HG03108 (cell line): ENCODE measurements around the gene SLC7A10.

ENCODE experiments used
- ATAC-seq: cut with Tn5 transposase; IDR thresholded peaks from one replicate; pipeline ENCODE4 v1.9.1; 2021; ENCODE audit warnings: moderate library complexity; ENCODE audit not compliant: unreplicated experiment

The SLC7A10 gene

GRCh38 chr19:33255781-33256180 lies 30.1 kb upstream of the SLC7A10 start:
- no peak for ATAC-seq

- no peak for ATAC-seq
Measured at GRCh38 chr19:33254245-33254824, 28.7 kb upstream of the SLC7A10 start.

- no peak for ATAC-seq
Measured at GRCh38 chr19:33252971-33253370, 27.3 kb upstream of the SLC7A10 start.

GRCh38 chr19:33252418-33252962 lies 26.8 kb upstream of the SLC7A10 start:
- no peak for ATAC-seq

DNA sequence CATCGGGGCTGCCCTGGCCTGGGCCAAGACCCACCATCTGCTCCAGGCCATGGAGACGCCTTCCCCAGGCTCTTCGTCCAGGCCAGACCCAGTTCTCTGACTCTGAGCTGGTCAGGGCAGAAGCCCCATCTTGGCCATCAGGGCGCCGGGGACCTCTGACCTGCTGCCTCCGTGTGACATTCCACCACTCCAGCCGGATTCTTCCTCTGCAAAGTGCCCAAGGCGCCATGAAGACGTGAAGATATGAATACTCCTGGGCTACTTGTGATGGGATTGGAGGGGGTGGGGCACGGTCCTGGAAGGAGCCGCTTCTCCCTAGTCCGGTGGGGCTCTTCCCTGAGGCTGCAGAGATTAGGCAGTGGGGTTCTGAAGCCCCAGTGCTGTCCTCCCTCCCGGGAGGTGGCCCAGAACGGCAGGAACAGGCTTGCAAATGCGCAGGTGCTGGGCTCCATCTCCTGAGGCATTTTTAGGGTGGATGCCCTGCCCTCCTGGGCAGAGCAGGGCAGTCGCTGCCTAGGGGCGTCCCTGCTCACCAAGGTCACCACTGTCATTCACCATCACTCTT lies 26.0 kb upstream of the SLC7A10 start:
- no peak for ATAC-seq

DNA sequence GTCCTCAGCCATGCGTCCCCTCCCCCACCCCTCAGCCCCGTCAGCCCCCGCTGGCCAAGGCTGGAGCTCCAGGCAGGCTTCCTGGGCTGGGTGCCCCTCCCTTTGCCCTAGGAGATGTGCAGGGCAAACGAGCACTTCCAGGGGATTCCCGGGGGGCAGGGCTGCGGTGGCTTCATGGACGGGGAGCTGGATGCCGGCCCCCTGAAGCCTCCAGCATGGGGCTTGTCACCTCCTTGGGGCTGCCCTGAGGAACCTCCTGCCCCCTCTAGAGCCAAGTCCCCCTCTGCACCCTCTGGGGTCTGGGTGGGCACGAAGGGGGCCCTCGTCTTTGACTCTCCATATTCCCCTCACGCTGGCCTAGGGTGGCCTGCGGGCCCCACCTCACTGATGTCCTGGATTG lies 25.4 kb upstream of the SLC7A10 start:
- ATAC-seq = no peak

DNA sequence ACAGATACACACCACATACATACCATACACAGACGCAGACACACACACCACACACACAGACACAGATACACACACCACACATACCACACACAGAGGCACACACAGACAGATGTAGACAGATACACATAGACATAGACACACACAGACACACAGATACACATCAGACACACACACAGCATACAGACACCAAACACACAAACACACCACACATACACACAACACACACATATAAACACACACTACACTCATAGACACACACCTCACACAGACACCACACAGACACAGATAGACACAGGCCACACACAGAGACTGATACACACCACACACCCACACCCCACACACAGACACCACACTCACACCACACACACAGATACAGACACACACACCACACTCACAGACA lies 24.9 kb upstream of the SLC7A10 start:
- ATAC-seq = no peak

DNA sequence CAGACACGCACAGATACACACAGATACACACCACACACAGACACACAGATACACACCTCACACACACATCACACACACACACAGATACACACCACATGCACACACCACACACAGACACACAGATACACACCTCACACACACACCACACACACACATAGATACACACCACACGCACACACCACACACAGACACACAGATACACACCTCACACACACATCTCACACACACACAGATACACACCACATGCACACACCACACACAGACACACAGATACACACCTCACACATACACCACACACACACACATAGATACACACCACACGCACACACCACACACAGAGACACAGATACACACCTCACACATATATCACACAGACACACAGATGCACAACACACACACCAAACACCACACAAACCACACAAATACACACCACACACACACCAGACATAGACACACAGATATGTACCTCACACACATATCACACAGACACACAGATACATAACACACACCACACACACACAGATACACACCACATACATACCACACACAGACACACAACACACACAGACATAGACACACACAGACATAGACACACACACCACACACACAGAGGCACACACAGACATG lies 24.2 kb upstream of the SLC7A10 start:
- ATAC-seq = no peak

DNA sequence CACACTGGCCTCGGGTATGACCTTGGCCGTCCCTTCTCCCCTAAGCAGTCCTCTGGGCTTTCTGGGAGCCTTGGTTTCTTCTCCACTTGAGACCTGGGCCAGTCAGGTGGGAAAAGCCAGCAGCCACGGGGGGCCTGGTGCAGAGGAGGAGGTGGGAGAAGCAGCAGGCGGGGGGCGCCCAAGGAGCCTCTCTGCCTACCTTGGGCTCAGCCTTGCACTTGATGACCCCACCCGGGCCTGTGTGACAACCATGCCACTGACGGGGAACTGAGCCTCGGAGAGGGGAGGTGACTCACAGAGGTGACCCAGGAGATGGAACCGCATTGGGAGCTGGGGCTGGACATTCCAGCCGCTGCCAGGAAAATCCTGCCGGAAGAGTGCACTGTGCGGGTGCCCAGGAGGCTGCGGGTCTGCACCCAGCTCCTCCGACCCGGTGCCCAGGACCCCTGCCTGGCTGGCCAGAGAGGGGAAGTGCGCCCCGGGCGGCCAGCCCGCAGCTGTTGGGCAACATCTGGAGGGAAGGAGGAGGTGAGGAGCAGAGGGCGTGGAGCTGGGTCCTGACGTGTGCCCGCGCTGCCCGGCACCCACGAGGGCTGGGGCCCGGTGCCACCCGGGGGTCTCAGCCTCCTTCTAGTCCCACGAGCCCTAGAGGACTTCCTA lies 23.4 kb upstream of the SLC7A10 start:
- ATAC-seq = no peak

DNA sequence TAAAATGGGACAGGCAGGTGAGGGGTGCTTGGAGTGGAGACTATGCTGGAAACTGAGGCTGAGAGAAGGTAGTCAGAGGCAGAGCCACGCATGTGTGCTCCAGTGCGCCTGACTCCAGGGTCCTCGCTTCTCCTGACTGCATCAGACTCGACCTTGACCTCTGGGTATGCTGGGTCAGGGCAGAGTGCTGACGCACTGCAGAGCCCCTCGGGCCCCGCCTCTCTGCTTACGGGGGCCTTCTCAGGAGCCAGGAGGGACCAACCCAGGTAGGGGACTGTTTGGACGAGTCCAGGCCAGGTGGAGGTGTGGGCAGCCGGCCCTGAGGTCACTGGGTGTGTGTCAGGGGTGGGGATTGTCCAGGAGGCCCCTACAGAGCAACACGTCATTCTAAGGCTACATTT lies 22.9 kb upstream of the SLC7A10 start:
- no peak for ATAC-seq

GRCh38 chr19:33248104-33248503 lies 22.5 kb upstream of the SLC7A10 start:
- ATAC-seq = no peak

DNA sequence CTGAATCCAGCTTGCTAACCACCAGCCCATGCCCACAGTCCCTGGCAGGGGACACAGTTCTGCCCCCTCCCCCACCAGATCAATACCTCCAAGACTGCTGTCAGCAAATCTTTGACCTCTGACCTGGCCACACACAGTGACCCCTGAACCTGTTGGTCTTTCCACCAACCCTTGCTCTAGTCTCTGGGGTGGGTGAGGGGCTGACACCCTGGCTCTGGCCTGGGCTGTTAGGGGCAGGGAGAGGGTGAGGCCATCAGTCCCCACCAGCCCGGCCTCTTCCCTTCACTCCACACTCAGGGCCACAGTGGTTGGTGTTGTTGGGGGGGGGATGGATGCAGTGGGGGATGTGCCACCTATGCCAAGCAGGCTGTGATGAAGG lies 21.8 kb upstream of the SLC7A10 start:
- no peak for ATAC-seq

DNA sequence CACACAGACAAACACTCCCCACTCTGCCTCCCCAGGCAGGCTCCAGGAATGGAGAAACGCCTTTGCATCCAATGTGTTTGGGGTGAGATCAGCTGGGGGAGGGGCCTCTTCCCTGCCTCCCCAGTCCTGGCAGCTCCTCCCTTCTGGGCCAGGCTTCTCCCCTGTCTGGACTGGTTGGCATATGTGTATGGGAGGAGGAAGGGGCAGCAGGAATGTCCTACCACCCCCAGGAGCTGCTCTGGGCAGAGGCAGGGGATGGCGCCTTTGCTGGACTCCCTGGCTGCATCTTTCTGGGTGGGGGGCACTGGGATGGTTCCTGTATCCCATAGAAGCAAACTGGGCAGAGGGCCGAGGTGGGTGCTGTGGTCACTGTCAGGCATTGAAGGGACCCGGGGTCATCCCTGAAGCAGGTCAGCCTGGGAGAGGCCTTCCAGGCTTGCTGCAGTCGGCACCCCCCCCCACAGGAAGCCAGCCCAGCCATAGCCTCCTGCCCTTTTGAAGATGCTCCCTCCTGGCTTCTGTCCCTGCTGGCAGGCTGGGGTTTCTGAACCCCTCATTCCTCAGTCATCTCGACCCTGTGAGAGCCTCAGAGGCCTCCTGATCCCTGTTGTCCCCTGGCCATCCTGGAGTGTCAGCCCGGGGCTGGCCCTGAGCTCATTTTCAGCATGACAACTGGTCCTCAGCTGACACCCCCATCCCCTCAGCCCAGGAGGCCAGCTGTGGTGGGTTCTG lies 21.2 kb upstream of the SLC7A10 start:
- no peak for ATAC-seq

DNA sequence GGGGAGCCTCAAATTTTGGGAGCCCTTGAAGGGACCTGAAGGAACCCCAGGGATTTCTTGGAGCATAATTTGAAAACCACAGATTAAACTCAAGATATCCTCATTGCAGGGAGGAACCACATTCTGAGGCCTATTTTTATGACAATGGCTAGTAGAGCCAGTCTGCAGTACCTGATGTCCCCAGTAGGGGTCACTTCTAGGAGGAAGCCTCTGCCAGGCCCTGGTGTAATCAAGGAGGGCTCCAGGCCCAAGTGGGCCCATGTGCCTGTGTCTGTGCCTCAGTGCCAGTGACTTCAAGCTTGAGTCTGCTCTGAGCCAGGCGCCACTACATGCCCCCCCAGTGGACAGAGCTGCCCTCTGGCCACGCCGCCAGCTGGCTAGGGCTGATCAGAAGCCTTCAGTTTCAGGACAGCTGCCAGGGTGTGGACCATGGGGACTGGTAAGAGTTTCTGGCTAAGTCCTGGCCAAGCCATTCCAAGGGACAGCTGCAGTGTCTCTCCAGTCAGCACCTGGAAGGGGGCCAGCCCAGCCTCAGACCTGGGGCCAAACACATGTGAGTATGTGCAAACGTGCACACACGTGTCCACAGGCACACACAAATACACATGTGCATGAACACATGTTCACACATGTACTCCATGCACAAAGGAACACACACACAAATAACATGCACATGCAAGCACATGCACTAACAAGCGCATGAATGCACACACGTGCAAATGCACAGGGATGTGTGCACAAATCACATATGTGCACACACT lies 20.5 kb upstream of the SLC7A10 start:
- no peak for ATAC-seq

DNA sequence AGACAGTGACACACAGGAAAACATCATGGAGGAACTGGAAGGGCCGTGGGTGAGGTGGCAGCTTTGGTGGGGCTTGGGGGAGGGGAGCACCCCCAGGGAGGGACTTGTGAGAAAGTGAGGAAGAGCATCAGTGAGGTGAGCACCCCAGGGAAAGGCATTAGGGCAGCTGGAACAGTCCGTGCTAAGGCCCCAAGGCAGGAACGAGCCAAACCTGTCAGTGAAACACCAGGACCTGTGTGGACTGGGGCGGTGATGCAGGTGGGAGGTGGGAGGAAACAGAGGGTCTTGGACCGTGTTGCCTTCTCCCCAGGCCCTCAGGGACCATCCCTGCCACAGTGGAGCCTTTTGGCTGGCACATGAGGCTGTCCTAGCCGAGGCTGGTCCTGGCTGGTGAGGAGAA lies 17.3 kb upstream of the SLC7A10 start:
- no peak for ATAC-seq

DNA sequence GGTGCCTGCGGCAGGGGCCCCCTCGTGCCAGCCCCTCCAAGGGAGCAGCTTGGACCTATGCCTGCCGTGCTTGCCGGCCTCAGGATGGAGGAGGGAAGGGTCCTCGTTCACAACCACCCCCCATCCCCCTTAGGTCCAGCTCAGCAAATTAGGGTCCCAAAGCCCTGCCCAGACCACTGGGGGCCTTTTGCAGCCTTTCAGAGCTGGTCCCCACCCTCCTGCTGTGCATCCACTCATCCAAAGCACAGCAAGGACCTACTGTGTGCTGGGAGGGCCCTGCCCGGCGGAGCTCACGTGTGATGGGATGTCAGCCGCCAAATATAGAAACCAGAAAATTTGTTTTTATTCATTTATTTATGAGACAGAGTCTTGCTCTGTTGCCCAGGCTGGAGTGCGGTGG lies 16.5 kb upstream of the SLC7A10 start:
- no peak for ATAC-seq

DNA sequence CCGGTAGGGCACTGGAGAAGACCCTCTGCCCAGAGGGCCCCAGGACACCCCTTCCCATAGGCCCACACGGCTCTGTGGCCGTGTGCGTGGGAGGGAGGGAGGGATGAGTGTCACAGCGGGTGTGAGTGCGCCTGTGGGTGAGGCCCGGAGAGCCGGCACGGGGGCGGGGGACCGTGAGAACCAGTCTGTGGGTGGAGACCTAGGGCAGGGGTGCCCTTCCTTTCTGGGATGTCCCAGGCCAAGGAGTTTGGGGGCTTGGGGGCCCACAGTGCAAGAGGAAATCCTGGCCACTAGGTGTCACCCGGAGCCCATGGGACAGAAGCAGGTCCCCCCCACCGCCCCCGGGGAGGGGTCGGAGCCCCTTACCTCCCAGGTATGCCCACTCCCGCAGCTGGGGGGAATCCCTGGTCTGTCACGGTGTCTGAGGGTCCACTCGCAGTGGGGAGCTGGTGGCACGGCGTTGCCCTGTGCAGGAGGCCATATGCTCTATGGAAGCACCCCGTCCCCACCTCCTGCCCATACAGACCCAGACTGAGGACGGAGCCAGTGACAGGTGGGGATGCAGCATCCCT lies 16.0 kb upstream of the SLC7A10 start:
- no peak for ATAC-seq

DNA sequence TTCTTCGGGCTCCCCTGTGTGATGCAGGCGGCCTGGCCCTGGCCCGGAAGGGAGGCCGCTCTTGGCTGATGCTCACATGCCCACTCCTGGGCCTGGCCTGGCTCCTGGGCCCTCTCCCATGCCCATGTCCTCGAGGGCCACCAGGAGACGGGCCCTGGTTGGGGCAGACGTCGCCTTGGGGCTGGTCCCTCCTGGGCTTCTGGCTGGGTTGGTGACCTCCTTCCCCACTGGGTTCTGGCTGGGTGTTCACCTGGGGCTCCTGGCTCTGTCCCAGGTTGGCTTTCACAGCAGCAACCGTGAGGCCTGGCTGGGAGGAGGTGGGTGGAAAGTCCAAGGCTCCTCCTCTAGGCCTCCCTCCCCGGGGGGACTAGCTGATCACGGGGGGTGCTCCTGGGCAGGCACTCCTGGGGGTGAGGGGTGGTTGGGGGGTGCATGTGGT lies 15.5 kb upstream of the SLC7A10 start:
- ATAC-seq = no peak

DNA sequence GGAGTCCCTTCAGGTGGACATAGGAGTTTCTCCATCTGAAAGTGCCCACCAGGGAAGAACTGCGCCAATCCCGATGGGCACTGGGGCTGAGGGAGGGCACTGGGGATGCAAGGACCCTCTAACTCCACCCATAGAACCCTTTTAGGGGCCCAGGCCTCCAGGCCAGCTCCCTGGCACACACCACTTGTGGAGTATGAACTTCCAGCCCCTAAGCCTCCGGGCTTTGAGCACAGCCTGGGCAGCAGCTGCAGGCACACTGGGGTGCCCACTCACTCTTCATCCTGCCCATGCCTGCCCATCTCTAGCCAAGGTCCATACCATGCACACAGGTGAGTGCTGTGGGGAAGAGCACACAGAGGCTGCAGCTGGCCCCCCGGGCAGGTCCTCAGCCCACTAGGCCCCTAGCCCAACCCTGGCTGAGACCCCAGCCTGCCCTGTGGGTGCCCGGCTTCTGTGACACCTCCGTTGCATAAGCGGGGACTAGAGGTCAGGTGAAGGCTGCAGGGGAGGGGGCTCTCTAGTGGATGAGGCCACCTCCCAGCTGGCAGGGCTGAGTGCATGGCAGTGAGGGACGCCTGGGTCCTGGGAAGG lies 14.6 kb upstream of the SLC7A10 start:
- no peak for ATAC-seq
